ENCODE data around the gene HFE.
"Not testable (repeated sequence)": the region's sequence is repeated elsewhere in the genome, so short reads cannot be mapped to it uniquely, and the experiment has no call there.

HFE gene

GRCh38 chr6:26113570-26113969, 26.3 kb downstream of the HFE start:
- no peak for DNase-seq

- no peak for DNase-seq
Measured at GRCh38 chr6:26115226-26115625, 28.0 kb downstream of the HFE start.

GRCh38 chr6:26116267-26116666, 29.0 kb downstream of the HFE start:
- no peak for DNase-seq

GRCh38 chr6:26118999-26119398, 31.8 kb downstream of the HFE start:
- DNase-seq: no peak

GRCh38 chr6:26120115-26120514, 32.9 kb downstream of the HFE start:
- not testable (repeated sequence) for DNase-seq

GRCh38 chr6:26120807-26121140, 33.5 kb downstream of the HFE start:
- DNase-seq: no peak

GRCh38 chr6:26121141-26122004, 34.1 kb downstream of the HFE start:
- DNase-seq: no peak

GRCh38 chr6:26122005-26122388, 34.8 kb downstream of the HFE start:
- no peak for DNase-seq

- DNase-seq: no peak
Measured at GRCh38 chr6:26122402-26122792, 35.2 kb downstream of the HFE start.

- DNase-seq: peak; percentile 99
Measured at GRCh38 chr6:26122793-26123674, 35.8 kb downstream of the HFE start.

GRCh38 chr6:26123675-26123946, 36.4 kb downstream of the HFE start:
- DNase-seq: no peak

- DNase-seq: peak; percentile 98
Measured at GRCh38 chr6:26123947-26124780, 36.9 kb downstream of the HFE start.

- DNase-seq: no peak
Measured at GRCh38 chr6:26124781-26125685, 37.8 kb downstream of the HFE start.

GRCh38 chr6:26126394-26127235, 39.4 kb downstream of the HFE start:
- DNase-seq: no peak

GRCh38 chr6:26128013-26128771, 41.0 kb downstream of the HFE start:
- DNase-seq: no peak

GRCh38 chr6:26129656-26130055, 42.4 kb downstream of the HFE start:
- DNase-seq: no peak

GRCh38 chr6:26130581-26131249, 43.5 kb downstream of the HFE start:
- DNase-seq: no peak

GRCh38 chr6:26131618-26132017, 44.4 kb downstream of the HFE start:
- no peak for DNase-seq

GRCh38 chr6:26133730-26134129, 46.5 kb downstream of the HFE start:
- no peak for DNase-seq

- no peak for DNase-seq
Measured at GRCh38 chr6:26136321-26136720, 49.1 kb downstream of the HFE start.
